Mucosa of descending colon (tissue), 3 donors: Measurements from ENCODE around the gene AP1S3. TPM values are rescaled to one million over a fixed set of nuclear protein-coding genes. Genes with fewer than 3 reads are reported as not detected.

Experiments
- ATAC-seq: fragments of 200-7000 bp; cut with Tn5 transposase; one replicate; pipeline ENCODE4 v1.9.1; 2020; ENCODE audit warnings: mild to moderate bottlenecking, moderate library complexity
- DNase-seq, 3 donors: peaks; one replicate each; pipeline ENCODE4 v3.0.0-alpha.2; 2020
- H3K36me3 ChIP-seq: fragments of 200-600 bp; one replicate; pipeline ENCODE4 v1.8.0; 2021; ENCODE audit warnings: low read depth, mild to moderate bottlenecking
- H3K4me1 ChIP-seq: fragments of 200-600 bp; one replicate; pipeline ENCODE4 v1.8.0; 2021; ENCODE audit warnings: low read depth, mild to moderate bottlenecking
- H3K4me3 ChIP-seq: fragments of 200-600 bp; one replicate; pipeline ENCODE4 v1.8.0; 2021; ENCODE audit warnings: mild to moderate bottlenecking
- H3K9me3 ChIP-seq: fragments of 200-600 bp; one replicate; pipeline ENCODE4 v1.8.0; 2021; ENCODE audit warnings: mild to moderate bottlenecking
- CTCF ChIP-seq: fragments of 200-600 bp; IDR thresholded peaks from one replicate; pipeline ENCODE4 v1.8.0; 2022; ENCODE audit warnings: antibody characterized with exemption, mild to moderate bottlenecking
- intact Hi-C, 2 donors: fragments of 100-400 bp; cut with DNase I in 1 of 2; cut with micrococcal nuclease in 1 of 2; formaldehyde crosslinking; loops; one replicate each; pipeline versions ENCODE4 v1.11.0 to v1.11.1; 2022; cut with DNase I, micrococcal nuclease
- total RNA-seq, 3 donors: library from RNA; stranded (reverse); fragmentation: NEBNext Ultra II Directional in 2 of 3; extraction: Animal tissue kit (Norgen Biotek cat#: 25700) in 2 of 3; gene quantifications; one replicate each; pipeline versions ENCODE4 v1.2.1 to v1.2.4, GENCODE V29; 2021 to 2023
- donor health status: DM: no; HTN: no; CAD: no; lungs with moderate emphysema.
- donor health status: DM: no; HTN: no; CAD: no.
- donor health status: DM: no; HTN: yes; CAD: no.

The AP1S3 gene
- total RNA-seq, 3 donors from 2014 or later = 3.5 to 8.6 (median 5.0) TPM

DNA sequence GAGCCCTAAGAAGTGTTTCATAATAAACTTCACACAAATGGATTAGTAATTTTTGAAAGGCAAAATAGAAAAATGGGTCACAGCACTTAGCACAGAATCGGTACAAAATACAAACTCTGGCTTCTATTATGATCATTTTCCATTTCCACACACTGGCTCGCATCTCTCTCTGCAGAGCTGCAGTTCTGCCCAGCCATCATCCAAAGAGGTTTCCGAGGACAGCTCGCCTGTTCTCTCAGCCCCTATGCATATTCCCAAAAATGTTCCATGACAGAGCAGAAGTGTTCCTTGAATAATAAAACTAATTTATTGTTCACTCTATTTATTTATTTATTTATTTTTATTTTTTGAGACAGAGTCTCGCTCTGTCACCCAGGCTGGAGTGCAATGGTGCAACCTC, 115.6 kb downstream of the AP1S3 start:
- no peak for TF ChIP-seq CTCF
- no peaks in the 10 kb centered on the region for H3K36me3 ChIP-seq
- H3K9me3 ChIP-seq = peaks cover 4% of the 10 kb centered on the region
- H3K4me1 ChIP-seq = no peaks in the 10 kb centered on the region
- no peak overlapping the region for H3K4me3 ChIP-seq
- DNase-seq (no peak), ATAC-seq (no peak)
- intact Hi-C loops = no loop called here

GRCh38 chr2:223720367-223720766, 117.0 kb downstream of the AP1S3 start:
- Histone ChIP-seq H3K9me3 (peaks cover 4% of the 10 kb centered on the region), H3K4me1 (no peaks in the 10 kb centered on the region), H3K36me3 (no peaks in the 10 kb centered on the region), H3K4me3 (no peak overlapping the region)
- no peak for TF ChIP-seq CTCF
- intact Hi-C loops = no loop called here
- DNase-seq (no peak), ATAC-seq (no peak)

GRCh38 chr2:223712642-223713041, 124.7 kb downstream of the AP1S3 start:
- Histone ChIP-seq H3K36me3 (no peaks in the 10 kb centered on the region), H3K4me1 (no peaks in the 10 kb centered on the region), H3K9me3 (no peaks in the 10 kb centered on the region), H3K4me3 (no peak overlapping the region)
- intact Hi-C loops = no loop called here
- no peak for ATAC-seq
- no peak for DNase-seq
- no peak for TF ChIP-seq CTCF

- DNase-seq (no peak), ATAC-seq (no peak)
- intact Hi-C loops = no loop called here
- Histone ChIP-seq H3K4me3 (no peak overlapping the region), H3K4me1 (no peaks in the 10 kb centered on the region), H3K9me3 (no peaks in the 10 kb centered on the region), H3K36me3 (no peaks in the 10 kb centered on the region)
- no peak for TF ChIP-seq CTCF
Measured at GRCh38 chr2:223711596-223712326, 125.6 kb downstream of the AP1S3 start.

Other genes starting within 250 kb of the AP1S3 start
- gene SCG2, start 235.2 kb downstream of the AP1S3 start, total RNA-seq = 10 to 100 TPM in 1 of 3 donors, 1 to 10 TPM in 2; 3.5 to 11.5 (median 4.2) TPM
- 10 to 100 TPM; 49.0 to 66.7 (median 65.8) TPM for gene WDFY1, start 107.8 kb upstream of the AP1S3 start, total RNA-seq
- 10 to 100 TPM; 23.8 to 31.9 (median 27.6) TPM for gene MRPL44, start 119.9 kb upstream of the AP1S3 start, total RNA-seq
- 10 to 100 TPM; 10.6 to 15.9 (median 12.4) TPM for gene SERPINE2, start 201.7 kb upstream of the AP1S3 start, total RNA-seq